Measurements from ENCODE around the gene FLRT2. TPM values are rescaled to one million over a fixed set of nuclear protein-coding genes. Genes with fewer than 3 reads are reported as not detected.

The FLRT2 gene, protein sequence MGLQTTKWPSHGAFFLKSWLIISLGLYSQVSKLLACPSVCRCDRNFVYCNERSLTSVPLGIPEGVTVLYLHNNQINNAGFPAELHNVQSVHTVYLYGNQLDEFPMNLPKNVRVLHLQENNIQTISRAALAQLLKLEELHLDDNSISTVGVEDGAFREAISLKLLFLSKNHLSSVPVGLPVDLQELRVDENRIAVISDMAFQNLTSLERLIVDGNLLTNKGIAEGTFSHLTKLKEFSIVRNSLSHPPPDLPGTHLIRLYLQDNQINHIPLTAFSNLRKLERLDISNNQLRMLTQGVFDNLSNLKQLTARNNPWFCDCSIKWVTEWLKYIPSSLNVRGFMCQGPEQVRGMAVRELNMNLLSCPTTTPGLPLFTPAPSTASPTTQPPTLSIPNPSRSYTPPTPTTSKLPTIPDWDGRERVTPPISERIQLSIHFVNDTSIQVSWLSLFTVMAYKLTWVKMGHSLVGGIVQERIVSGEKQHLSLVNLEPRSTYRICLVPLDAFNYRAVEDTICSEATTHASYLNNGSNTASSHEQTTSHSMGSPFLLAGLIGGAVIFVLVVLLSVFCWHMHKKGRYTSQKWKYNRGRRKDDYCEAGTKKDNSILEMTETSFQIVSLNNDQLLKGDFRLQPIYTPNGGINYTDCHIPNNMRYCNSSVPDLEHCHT
- total RNA-seq: 254 and 342 TPM in 2 replicates

GRCh38 chr14:85529803-85530574 is at the start of gene FLRT2:
Gene FLRT2 (plus strand): TSS chr14:85530144. CDS start chr14:85621515, 91,371 bp downstream.

